KBM-7 (cell line): ENCODE measurements around the gene KIT.
"Not testable (repeated sequence)": the region's sequence is repeated elsewhere in the genome, so short reads cannot be mapped to it uniquely, and the experiment has no call there.

Experiments
- DNase-seq: peaks from one replicate; pipeline ENCODE4 v3.0.0-alpha.2; 2015
- in situ Hi-C: fragments of 300-500 bp; cut with MboI; formaldehyde crosslinking; loops from 2 replicates; pipeline ENCODE4 v1.14.3; 2020; ENCODE audit warnings: low sequenced_read_pairs, low pct_unique_long_range_greater_than_20kb, mixed read lengths

KIT gene

GRCh38 chr4:54657551-54658251 lies at the start of gene KIT:
KIT (plus strand) TSS chr4:54657957; CDS start chr4:54658015, 58 bp downstream.
- in situ Hi-C loops: no loop called here
- peak; percentile 64 for DNase-seq

- in situ Hi-C loops: no loop called here
Measured at GRCh38 chr4:54609310-54609709, 48.4 kb upstream of the KIT start.

GRCh38 chr4:54614149-54614548 lies 43.6 kb upstream of the KIT start:
- no peak for DNase-seq
- in situ Hi-C loops: no loop called here

More at GRCh38 chr4:54609310-54609709, 48.4 kb upstream of the KIT start:
- DNase-seq: no peak

GRCh38 chr4:54620773-54621172 lies 37.0 kb upstream of the KIT start:
- in situ Hi-C loops: no loop called here
- DNase-seq: no peak

GRCh38 chr4:54625391-54625790 lies 32.4 kb upstream of the KIT start:
- DNase-seq: no peak
- in situ Hi-C loops: no loop called here

GRCh38 chr4:54626113-54626512 lies 31.6 kb upstream of the KIT start:
- DNase-seq: no peak
- in situ Hi-C loops: no loop called here

- in situ Hi-C loops: no loop called here
- no peak for DNase-seq
Measured at GRCh38 chr4:54632537-54632936, 25.2 kb upstream of the KIT start.

GRCh38 chr4:54633102-54633740 lies 24.5 kb upstream of the KIT start:
- DNase-seq, in situ Hi-C loops: not testable (repeated sequence)

- no peak for DNase-seq
- in situ Hi-C loops: no loop called here
Measured at GRCh38 chr4:54635318-54635717, 22.4 kb upstream of the KIT start.

GRCh38 chr4:54637325-54637724 lies 20.4 kb upstream of the KIT start:
- in situ Hi-C loops: no loop called here
- no peak for DNase-seq

- in situ Hi-C loops, DNase-seq: not testable (repeated sequence)
Measured at GRCh38 chr4:54641101-54641500, 16.7 kb upstream of the KIT start.

- in situ Hi-C loops: no loop called here
Measured at GRCh38 chr4:54643172-54643571, 14.6 kb upstream of the KIT start.

GRCh38 chr4:54643958-54644751 lies 13.6 kb upstream of the KIT start:
- no peak for DNase-seq
- in situ Hi-C loops: no loop called here

More at GRCh38 chr4:54643172-54643571, 14.6 kb upstream of the KIT start:
- no peak for DNase-seq

- DNase-seq: no peak
- in situ Hi-C loops: no loop called here
Measured at GRCh38 chr4:54645830-54646229, 11.9 kb upstream of the KIT start.

- no peak for DNase-seq
- in situ Hi-C loops: no loop called here
Measured at GRCh38 chr4:54647070-54647469, 10.7 kb upstream of the KIT start.

GRCh38 chr4:54651050-54651449 lies 6.7 kb upstream of the KIT start:
- no peak for DNase-seq
- in situ Hi-C loops: no loop called here

- DNase-seq: no peak
- in situ Hi-C loops: no loop called here
Measured at GRCh38 chr4:54654753-54655152, 3.0 kb upstream of the KIT start.

GRCh38 chr4:54657185-54657550 lies 589 bp upstream of the KIT start:
- in situ Hi-C loops: no loop called here
- DNase-seq: no peak

- peak; percentile 84 for DNase-seq
- in situ Hi-C loops: no loop called here
Measured at GRCh38 chr4:54658252-54659093, 716 bp downstream of the KIT start.
